Sigmoid colon (tissue), 7 donors: ENCODE data around the gene GFY. TPM values are rescaled to one million over a fixed set of nuclear protein-coding genes. Genes with fewer than 3 reads are reported as not detected.

Experiments used
- DNase-seq: peaks from one replicate; pipeline ENCODE4 v3.0.0-alpha.2; 2019
- H3K27ac ChIP-seq, 4 donors: fragments of 200-600 bp; sonication (generic); one replicate each; pipeline ENCODE4 v1.5.1; 2016 to 2019; ENCODE audit warnings: mild to moderate bottlenecking in 1 of 4
- H3K27me3 ChIP-seq, 3 donors: fragments of 200-600 bp; sonication (generic); one replicate each; pipeline ENCODE4 v1.5.1; 2019; ENCODE audit warnings: mild to moderate bottlenecking in 1 of 3
- H3K36me3 ChIP-seq, 4 donors: fragments of 200-600 bp; sonication (generic); one replicate each; pipeline ENCODE4 v1.5.1; 2016 to 2019
- H3K4me1 ChIP-seq, 4 donors: fragments of 200-600 bp; sonication (generic); one replicate each; pipeline ENCODE4 v1.5.1; 2017 to 2019
- H3K4me3 ChIP-seq, 4 donors: fragments of 200-600 bp; sonication (generic); one replicate each; pipeline ENCODE4 v1.5.1; 2017 to 2019; ENCODE audit warnings: mild to moderate bottlenecking in 2 of 4, moderate library complexity in 1 of 4
- H3K9me3 ChIP-seq, 4 donors: fragments of 200-600 bp in 3 of 4; sonication (generic) in 3 of 4; one replicate each; pipeline versions ENCODE4 v1.5.1 to v1.6.1; 2013 to 2019
- CTCF ChIP-seq, 4 experiments: fragments of 450-650 bp in 3 of 4; fragments of 200-600 bp in 1 of 4; IDR thresholded peaks; one replicate each; pipeline ENCODE4 v1.5.1; 2016 to 2019; ENCODE audit warnings: antibody characterized with exemption in 4 of 4, mild to moderate bottlenecking in 3 of 4, moderate library complexity in 2 of 4
- EP300 ChIP-seq, 4 donors: sonication (generic); formaldehyde crosslinking; IDR thresholded peaks; one replicate each; pipeline ENCODE4 v1.6.1; 2017; ENCODE audit warnings: antibody characterized with exemption in 4 of 4
- POLR2A ChIP-seq, 2 donors: fragments of 450-650 bp; IDR thresholded peaks; one replicate each; pipeline ENCODE4 v1.6.1; 2016; ENCODE audit warnings: antibody characterized with exemption in 2 of 2, mild to moderate bottlenecking in 2 of 2, moderate library complexity in 2 of 2
- POLR2AphosphoS5 ChIP-seq, 4 donors: sonication (generic); formaldehyde crosslinking; IDR thresholded peaks; one replicate each; pipeline ENCODE4 v1.6.1; 2017; ENCODE audit warnings: antibody characterized with exemption in 4 of 4
- WGBS, 2 donors: extraction: QIAGEN DNeasy Blood & Tissue Kit; methylation state at CpG; one replicate each; pipeline ENCODE4 v1.1.7; 2013; 5-methylcytosine and 5-hydroxymethylcytosine counted together
- intact Hi-C: fragments of 100-400 bp; cut with DNase I; formaldehyde crosslinking; loops from one replicate; pipeline ENCODE4 v1.15.1; 2023
- polyA plus RNA-seq, 3 donors: library from polyadenylated mRNA; stranded (reverse); fragments of 200-250 nt; gene quantifications; one replicate each; pipeline ENCODE4 v1.2.3, GENCODE V29; 2013
- total RNA-seq, 4 donors: library from RNA; depleted of rRNA; stranded (reverse); fragments of >200 nt; gene quantifications; one replicate each; pipeline ENCODE4 v1.1.0, GENCODE V29; 2016
- donor health status: healthy with polysubstance abuse.
- donor health status: Bipolar disorder and iron deficiency.
- donor health status: healthy.

GFY gene
- total and polyA plus RNA-seq, 7 donors: not detected

DNA sequence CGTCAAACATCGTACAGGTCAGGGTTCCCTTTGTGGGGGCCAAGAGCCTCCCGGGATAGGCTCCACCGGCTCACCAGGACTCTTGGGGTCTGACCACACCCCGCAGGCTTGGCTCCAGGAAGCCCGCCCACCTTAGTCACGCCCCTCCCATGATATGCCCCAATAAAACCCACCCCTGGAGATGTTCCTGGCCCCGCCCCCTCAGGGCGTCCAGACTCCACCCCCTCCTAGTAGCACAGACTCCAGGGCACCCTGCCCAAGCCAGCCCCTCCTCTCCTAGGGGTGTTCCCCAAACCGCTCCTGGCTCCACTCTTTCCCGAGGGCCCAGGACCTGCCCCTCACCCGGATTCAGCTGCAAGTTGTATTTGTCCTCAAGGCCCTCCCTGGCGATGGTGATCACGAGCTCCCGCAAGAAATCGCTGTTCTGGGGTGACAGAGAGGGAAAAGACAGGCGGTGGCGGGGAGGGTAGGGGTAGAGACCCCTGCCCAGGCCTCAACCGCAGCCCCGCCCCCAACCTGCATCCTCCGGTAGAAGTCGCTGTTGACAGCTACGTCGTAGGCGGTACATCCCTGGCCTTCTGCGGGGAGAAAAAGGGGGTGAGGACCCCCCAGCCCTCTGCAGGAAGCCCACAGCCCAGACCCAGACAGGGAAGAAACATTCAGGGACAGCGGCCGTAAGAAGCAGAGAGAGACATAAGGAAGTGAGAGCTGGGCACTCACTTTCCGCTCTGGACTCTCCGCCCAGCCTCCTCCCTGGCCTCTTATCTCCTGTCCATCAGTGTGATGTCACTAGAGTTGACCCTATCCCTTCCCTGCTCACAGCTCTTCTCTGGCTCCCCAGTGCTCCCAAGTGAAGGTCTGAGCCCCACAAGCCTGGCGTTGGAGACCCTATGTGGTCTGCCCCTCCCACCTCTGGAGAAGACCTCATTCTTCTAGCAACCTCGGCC lies 22.6 kb downstream of the GFY start:
- Histone ChIP-seq H3K27me3 (peaks cover 0 to 5% (median 3%) of the 10 kb centered on the region in 3 donors), H3K9me3 (no peaks in the 10 kb centered on the region), H3K4me1 (peaks cover 0 to 36% (median 12%) of the 10 kb centered on the region in 4 donors), H3K27ac (peak overlapping the region in 1 of 4 donors; percentile 15), H3K36me3 (peaks cover 0 to 19% (median 7%) of the 10 kb centered on the region in 4 donors), H3K4me3 (no peak overlapping the region)
- peak; percentile 72 for DNase-seq
- 79 to 83% methylated on average over 32 of the region's 32 CpGs for WGBS, 2 donors
- intact Hi-C loops: no loop called here
- TF ChIP-seq POLR2AphosphoS5 (IDR thresholded peaks at IDR 0.05) (no peak), EP300 (IDR thresholded peaks at IDR 0.05) (no peak), CTCF (IDR thresholded peaks at IDR 0.05) (no peak), POLR2A (IDR thresholded peaks at IDR 0.05) (no peak)

- WGBS, 2 donors: 93 to 94% methylated on average over 6 of the region's 6 CpGs
- Histone ChIP-seq H3K9me3 (no peaks in the 10 kb centered on the region), H3K27ac (no peak overlapping the region), H3K36me3 (peaks cover 0 to 19% (median 7%) of the 10 kb centered on the region in 4 donors), H3K4me1 (peaks cover 0 to 30% (median 8%) of the 10 kb centered on the region in 4 donors), H3K27me3 (no peaks in the 10 kb centered on the region), H3K4me3 (no peak overlapping the region)
- TF ChIP-seq POLR2A (IDR thresholded peaks at IDR 0.05) (no peak), EP300 (IDR thresholded peaks at IDR 0.05) (no peak), CTCF (IDR thresholded peaks at IDR 0.05) (no peak), POLR2AphosphoS5 (IDR thresholded peaks at IDR 0.05) (no peak)
- intact Hi-C loops: no loop called here
- DNase-seq: no peak
Measured at GRCh38 chr19:49448432-49448786, 23.2 kb downstream of the GFY start.

- intact Hi-C loops: loop anchor here (5.0 to 10.0 kb wide), 3 partner anchors 366 to 574 kb away; partner anchors contain the start of genes AKT1S1, SNRNP70, TBC1D17 and VRK3
- H3K36me3 ChIP-seq: peaks cover 0 to 19% (median 7%) of the 10 kb centered on the region in 4 donors
- H3K27me3 ChIP-seq: no peaks in the 10 kb centered on the region
- no peaks in the 10 kb centered on the region for H3K9me3 ChIP-seq
- peak overlapping the region in 1 of 4 donors; percentile 66 for H3K4me3 ChIP-seq
- H3K4me1 ChIP-seq: peaks cover 0 to 46% (median 17%) of the 10 kb centered on the region in 4 donors
- H3K27ac ChIP-seq: peak overlapping the region in 2 of 4 donors; percentile 31 to 98
- TF ChIP-seq CTCF (IDR thresholded peaks at IDR 0.05) (no peak), POLR2A (IDR thresholded peaks at IDR 0.05) (no peak), EP300 (IDR thresholded peaks at IDR 0.05) (no peak), POLR2AphosphoS5 (IDR thresholded peaks at IDR 0.05) (no peak)
- WGBS, 2 donors: 84 to 89% methylated on average over 7 of the region's 7 CpGs
- no peak for DNase-seq
Measured at GRCh38 chr19:49450405-49450804, 25.2 kb downstream of the GFY start.

GRCh38 chr19:49451430-49452181 lies 26.4 kb downstream of the GFY start, which contains the start of gene PIH1D1:
Gene PIH1D1, minus strand, starts transcription at chr19:49451814. Its CDS starts 240 bp downstream, at chr19:49451574.
- H3K9me3 ChIP-seq: no peaks in the 10 kb centered on the region
- TF ChIP-seq CTCF (IDR thresholded peaks at IDR 0.05): no peak
- TF ChIP-seq EP300 (IDR thresholded peaks at IDR 0.05): peak in 1 of 4 donors; percentile 27
- peak; percentile 59 to 86 (median 84) for TF ChIP-seq POLR2AphosphoS5 (IDR thresholded peaks at IDR 0.05)
- no peak for TF ChIP-seq POLR2A (IDR thresholded peaks at IDR 0.05)
- intact Hi-C loops: loop anchor here (5.0 to 10.0 kb wide), 3 partner anchors 367 to 573 kb away; partner anchors contain the start of genes AKT1S1, SNRNP70, TBC1D17 and VRK3
- no peaks in the 10 kb centered on the region for H3K27me3 ChIP-seq
- H3K4me3 ChIP-seq: peak within 1 kb of the TSS; percentile 54 to 71 (median 60)
- peak within 1 kb of the TSS; percentile 96 to 99 (median 97) for H3K27ac ChIP-seq
- WGBS, 2 donors: 1% methylated on average over 42 of the region's 42 CpGs
- DNase-seq: peak; percentile 99
- peaks cover 0 to 46% (median 17%) of the 10 kb centered on the region in 4 donors for H3K4me1 ChIP-seq
- peaks cover 0 to 12% (median 7%) of the 10 kb centered on the region in 4 donors for H3K36me3 ChIP-seq
